ENCODE data around the gene SAMD1. TPM values are rescaled to one million over a fixed set of nuclear protein-coding genes. Genes with fewer than 3 reads are reported as not detected.

The SAMD1 gene
- total RNA-seq, 1 experiment from 2014 or later = 24.2 TPM

GRCh38 chr19:14113762-14114414 is 23.3 kb upstream of the SAMD1 start:
- DNase-seq (ENCODE audit: low read depth) = no peak

DNA sequence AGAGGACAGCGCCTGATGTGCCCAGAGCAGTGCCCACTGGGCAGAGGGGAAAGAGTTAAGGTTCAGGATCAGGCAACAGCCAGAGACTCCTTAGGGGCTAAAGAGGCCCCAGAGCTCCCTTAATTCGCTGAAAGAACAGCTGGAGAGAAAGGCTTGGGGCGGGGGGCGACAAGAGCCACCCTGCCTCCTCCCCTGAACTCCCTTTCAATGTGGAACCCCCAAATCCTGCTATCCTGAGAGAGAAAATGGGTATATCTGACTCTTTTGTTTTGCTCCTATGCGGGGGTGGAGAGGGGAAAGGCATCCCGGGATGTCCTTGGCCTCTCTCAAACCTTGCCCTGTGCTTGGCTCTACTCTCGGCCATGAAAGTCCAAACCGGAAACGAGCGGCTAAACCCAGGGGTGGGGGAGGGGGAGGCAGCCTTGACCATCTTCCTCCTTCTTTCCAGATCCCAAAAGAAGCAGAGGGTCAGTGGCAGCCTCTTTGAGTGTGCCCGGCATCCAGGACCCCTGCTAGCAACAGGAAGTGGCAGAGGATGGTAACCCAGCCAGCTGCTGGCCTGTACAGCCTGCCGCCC is 22.3 kb upstream of the SAMD1 start:
- no peak for DNase-seq (ENCODE audit: low read depth)

GRCh38 chr19:14112051-14112808 is 21.7 kb upstream of the SAMD1 start:
- no peak for DNase-seq (ENCODE audit: low read depth)

GRCh38 chr19:14111486-14111885 is 20.9 kb upstream of the SAMD1 start:
- DNase-seq (ENCODE audit: low read depth) = no peak

- no peak for DNase-seq (ENCODE audit: low read depth)
Measured at GRCh38 chr19:14110650-14111049, 20.1 kb upstream of the SAMD1 start.

- DNase-seq (ENCODE audit: low read depth) = no peak
Measured at GRCh38 chr19:14107581-14108461, 17.3 kb upstream of the SAMD1 start.

GRCh38 chr19:14106840-14107239 is 16.3 kb upstream of the SAMD1 start:
- DNase-seq (ENCODE audit: low read depth) = no peak

DNA sequence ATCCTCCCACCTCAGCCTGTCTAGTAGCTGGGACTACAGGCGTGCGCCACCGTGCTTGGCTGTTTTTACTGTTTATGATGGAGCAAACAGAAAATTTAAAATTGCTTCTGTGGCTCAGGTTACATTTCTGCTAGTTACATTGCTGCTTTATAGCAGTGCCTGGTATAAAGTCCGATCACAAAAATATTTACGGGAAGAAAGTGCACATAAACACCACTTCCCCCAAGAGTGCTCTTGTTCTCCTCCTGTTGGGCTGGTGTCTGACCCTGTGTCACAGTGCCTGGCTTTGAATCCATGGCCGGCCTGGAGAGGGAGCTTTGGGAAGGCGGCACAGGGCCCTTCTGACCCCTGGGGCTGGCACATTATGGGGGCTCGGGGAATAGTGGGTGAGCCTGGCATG is 15.1 kb upstream of the SAMD1 start:
- no peak for DNase-seq (ENCODE audit: low read depth)

DNA sequence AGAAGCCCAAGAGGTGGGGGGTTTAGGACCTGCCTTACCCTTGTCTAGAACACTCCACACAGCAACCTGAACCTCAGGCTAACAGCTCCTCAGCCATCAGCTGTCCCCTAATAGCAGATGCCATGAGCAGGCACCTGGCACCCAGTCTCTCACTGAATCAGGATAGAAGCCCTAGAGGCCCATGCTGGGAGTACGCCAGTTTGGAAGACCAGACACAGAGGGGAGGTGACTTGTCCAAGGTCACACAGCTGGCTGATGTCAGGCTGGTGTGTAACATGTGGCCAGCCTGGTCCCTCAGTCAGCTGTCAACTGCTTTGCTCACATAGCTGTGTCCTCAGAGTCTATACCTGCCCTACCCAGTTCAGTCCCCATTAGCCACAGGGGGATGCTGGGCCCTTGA is 12.8 kb upstream of the SAMD1 start:
- no peak for DNase-seq (ENCODE audit: low read depth)

DNA sequence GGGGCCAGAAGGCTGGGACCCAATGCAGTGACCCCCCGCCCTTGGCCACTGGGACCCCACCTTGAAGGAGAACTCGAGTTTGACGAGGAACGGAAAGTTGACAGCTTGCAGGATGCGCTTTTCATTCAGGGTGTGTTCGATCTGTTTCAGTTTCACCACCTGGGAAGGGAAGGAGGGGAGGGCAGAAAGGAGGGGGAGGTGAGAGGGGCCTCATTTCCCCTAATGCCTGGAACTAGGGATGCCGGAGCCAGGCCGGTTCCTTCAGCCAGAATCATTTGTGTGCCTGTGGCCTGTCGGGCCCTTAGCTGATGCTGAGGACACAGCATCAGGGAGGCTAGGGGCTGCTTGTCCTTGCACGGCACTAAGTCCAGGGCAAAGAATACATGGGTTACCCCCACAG is 12.2 kb upstream of the SAMD1 start:
- DNase-seq (ENCODE audit: low read depth) = no peak

DNA sequence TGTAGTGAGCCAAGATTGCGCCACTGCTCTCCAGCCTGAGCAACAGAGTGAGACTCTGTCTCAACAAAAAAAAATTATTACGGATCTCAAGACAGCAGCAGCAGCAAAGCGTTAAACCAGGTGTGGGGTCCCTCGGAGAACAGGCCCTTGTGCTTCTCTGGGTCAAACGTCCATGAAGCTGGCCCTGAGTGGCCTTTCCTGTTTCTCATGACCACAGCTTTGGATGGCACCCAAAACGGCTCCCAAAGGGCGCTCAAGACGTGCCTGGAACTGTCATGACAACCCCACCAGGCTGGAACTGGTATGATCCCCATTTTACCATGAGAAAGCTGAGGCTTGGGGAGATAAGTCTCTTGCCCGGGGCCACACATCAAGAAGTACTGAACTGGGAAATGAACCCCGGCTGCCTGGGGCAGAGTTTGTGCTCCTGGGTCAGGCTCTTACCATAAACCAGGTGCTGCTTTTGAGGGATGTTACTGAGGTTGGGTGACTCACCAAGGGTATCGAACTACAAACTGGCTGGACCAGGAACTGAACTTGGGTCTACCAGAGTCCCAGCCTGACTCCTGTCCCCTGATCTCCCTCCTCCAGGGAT is 11.6 kb upstream of the SAMD1 start:
- peak; percentile 39 for DNase-seq (ENCODE audit: low read depth)

GRCh38 chr19:14101003-14101545 is 10.5 kb upstream of the SAMD1 start:
- DNase-seq (ENCODE audit: low read depth) = no peak

DNA sequence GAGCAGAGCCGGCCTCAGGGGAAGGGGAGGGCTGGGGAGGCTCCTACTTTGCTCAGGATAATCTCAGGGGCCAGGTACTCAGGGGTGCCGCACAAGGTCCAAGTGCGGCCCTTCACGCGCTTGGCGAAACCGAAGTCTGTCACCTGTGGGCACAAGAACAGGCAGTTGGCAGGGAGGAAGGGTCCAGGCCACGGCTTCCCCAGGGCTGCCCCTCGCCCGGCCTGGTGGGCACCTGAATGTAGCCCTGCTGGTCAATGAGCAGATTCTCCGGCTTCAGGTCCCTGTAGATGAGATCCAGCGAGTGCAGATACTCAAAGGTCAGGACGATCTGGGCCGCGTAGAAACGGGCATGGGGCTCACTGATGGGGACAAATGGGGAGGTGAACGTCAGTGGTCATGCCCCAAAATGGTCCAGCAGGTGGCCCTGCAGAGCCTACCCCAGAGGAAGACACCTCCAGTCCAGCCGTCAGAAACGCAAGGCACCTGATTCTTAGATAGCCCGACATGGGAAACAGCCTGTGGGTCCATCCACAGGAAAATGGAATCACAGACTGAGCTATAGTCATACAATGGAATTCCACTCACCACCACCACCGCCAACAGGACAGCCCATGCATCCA is 7.1 kb upstream of the SAMD1 start:
- DNase-seq (ENCODE audit: low read depth) = no peak

DNA sequence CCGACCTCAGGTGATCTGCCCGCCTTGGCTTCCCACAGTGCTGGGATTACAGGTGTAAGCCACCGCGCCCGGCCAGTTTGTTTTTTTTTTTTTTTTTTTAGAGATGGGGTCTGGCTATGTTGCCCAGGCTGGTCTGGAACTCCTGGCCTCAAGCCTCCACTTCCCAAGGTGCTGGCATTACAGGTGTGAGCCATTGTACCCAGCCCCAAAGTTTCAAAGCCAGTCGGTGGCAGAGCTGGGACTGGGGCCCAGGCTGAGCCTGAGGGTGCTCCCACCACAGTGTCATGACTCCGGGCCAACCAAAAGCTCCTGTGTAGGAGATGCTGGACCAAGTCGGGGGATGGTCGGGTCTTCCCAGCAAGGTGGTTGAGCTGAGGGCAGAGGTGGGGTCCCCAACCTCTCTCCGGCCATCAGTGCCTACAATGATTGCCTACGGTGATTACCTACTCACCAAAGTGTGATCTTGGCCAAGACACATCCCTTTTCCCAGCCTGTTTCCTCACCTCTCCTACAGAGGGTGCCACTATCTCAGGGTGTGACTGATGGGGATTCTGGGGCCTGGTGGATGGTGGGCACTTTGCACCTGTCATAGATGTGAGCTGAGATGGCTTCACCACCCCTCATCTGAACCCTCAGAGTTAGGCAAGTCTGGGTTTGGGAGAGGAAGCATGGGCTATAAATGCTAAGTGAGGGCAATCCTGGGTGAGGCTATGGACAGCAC is 5.9 kb upstream of the SAMD1 start:
- no peak for DNase-seq (ENCODE audit: low read depth)

DNA sequence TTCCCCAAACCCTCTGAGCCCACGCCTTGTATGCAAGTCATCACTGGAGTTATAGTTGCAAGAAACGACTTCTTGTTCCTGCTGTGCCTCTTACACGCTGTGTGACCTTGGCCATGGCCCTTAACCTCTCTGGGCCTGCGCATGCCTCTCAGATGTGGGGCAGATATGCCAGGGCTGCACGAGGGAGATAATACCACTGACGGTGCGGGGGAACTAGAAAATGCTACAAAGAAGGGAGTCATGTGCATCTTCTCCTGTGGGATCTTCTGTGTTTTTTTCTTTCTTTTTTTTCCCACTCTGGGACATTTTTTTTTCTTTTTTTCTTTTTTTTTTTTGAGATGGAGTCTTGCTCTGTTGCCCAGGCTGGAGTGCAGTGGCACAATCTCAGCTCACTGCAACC is 4.3 kb upstream of the SAMD1 start:
- DNase-seq (ENCODE audit: low read depth) = no peak

DNA sequence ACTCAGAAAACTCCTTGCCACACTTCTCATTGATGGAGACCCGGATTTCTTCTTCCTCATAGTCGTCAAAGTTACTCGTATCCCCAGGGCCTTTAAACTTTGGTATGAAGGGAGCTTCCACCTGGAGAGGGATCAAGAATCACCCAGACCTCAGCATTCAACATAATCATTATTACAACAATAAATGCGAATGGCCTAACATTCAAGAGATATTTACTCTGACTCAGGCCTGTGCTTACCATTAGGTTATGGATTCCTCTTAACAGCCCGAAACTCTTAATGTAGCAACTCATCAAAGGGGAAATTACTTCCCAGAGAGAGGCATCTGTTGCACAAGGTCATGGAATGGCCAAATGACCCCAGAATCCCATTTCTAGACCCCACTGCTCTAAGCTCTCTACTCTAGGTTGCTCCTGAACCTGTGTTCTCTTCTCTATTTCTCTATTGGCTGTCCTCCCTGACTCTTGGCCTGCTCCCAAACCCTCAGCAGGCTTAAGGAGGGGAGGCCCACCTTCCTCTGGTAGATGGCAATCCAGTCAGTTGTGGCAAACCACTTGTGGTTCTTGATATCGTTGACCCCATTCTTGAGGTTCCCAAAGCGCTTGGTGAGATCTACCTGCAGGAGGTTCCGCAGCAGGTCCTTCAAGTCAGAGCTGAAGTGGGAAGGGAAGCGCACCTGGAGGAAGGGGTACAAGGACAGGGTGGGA is 2.7 kb upstream of the SAMD1 start:
- DNase-seq (ENCODE audit: low read depth) = no peak

DNA sequence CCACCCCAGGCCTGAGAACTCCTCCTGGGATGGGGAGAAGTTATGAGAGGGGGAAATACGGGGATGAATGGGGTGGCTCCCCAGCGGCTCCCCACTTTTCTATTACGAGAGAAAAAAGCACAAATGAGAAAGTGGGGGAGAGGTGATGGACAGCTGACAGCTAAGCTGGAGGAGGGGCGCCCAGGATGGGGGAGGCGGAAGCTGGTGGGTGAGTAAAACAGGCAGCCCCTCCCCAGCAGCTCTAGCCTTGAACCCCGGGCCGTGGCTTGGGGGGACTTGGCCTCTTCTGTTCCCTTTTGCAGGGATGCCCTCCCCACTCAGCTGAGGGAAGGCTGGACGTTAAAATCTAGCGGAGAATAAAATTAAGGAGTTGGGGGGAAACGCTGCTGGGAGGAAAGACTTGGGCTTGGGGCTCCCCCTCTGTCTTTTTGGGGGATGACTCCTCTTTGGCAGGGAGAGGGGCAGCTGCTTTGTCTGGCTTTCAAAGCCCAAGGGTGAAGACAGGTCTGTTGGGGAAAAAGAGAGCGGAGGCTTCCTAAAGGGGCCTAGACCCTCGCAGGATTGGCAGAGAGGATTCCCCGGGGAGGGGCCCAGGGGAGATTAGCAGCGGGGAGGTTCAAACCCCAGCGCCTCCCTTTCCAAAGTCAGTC is 1.4 kb upstream of the SAMD1 start:
- DNase-seq (ENCODE audit: low read depth) = no peak

- DNase-seq (ENCODE audit: low read depth) = peak; percentile 61
Measured at GRCh38 chr19:14091081-14091812, 696 bp upstream of the SAMD1 start.
